ENCODE measurements around the gene OSBPL9.
"Not testable (repeated sequence)": the region's sequence is repeated elsewhere in the genome, so short reads cannot be mapped to it uniquely, and the experiment has no call there.

Gene OSBPL9

GRCh38 chr1:51610104-51610503 is 6.8 kb upstream of the OSBPL9 start:
- not testable (repeated sequence) for DNase-seq (ENCODE audit: low read depth, low spot score)

GRCh38 chr1:51610637-51611036 is 6.3 kb upstream of the OSBPL9 start:
- DNase-seq (ENCODE audit: low read depth, low spot score) = no peak

- no peak for DNase-seq (ENCODE audit: low read depth, low spot score)
Observed at GRCh38 chr1:51612447-51612961, 4.4 kb upstream of the OSBPL9 start.

GRCh38 chr1:51615780-51616291 is 1.1 kb upstream of the OSBPL9 start:
- no peak for DNase-seq (ENCODE audit: low read depth, low spot score)

GRCh38 chr1:51616490-51616889 is 402 bp upstream of the OSBPL9 start:
- no peak for DNase-seq (ENCODE audit: low read depth, low spot score)

GRCh38 chr1:51618715-51619114 is 1.8 kb downstream of the OSBPL9 start:
- no peak for DNase-seq (ENCODE audit: low read depth, low spot score)

- no peak for DNase-seq (ENCODE audit: low read depth, low spot score)
Observed at GRCh38 chr1:51620470-51620869, 3.6 kb downstream of the OSBPL9 start.

- no peak for DNase-seq (ENCODE audit: low read depth, low spot score)
Observed at GRCh38 chr1:51621161-51621560, 4.3 kb downstream of the OSBPL9 start.

GRCh38 chr1:51621841-51622454 is 5.1 kb downstream of the OSBPL9 start:
- no peak for DNase-seq (ENCODE audit: low read depth, low spot score)

GRCh38 chr1:51622455-51622913 is 5.6 kb downstream of the OSBPL9 start:
- no peak for DNase-seq (ENCODE audit: low read depth, low spot score)

GRCh38 chr1:51623025-51623424 is 6.1 kb downstream of the OSBPL9 start:
- DNase-seq (ENCODE audit: low read depth, low spot score) = no peak

GRCh38 chr1:51623450-51623849 is 6.6 kb downstream of the OSBPL9 start:
- no peak for DNase-seq (ENCODE audit: low read depth, low spot score)

- no peak for DNase-seq (ENCODE audit: low read depth, low spot score)
Observed at GRCh38 chr1:51624855-51625254, 8.0 kb downstream of the OSBPL9 start.

- no peak for DNase-seq (ENCODE audit: low read depth, low spot score)
Observed at GRCh38 chr1:51627672-51628071, 10.8 kb downstream of the OSBPL9 start.

- DNase-seq (ENCODE audit: low read depth, low spot score) = no peak
Observed at GRCh38 chr1:51628715-51629590, 12.1 kb downstream of the OSBPL9 start.

GRCh38 chr1:51629918-51630317 is 13.0 kb downstream of the OSBPL9 start:
- DNase-seq (ENCODE audit: low read depth, low spot score) = no peak

- DNase-seq (ENCODE audit: low read depth, low spot score) = no peak
Observed at GRCh38 chr1:51630393-51630792, 13.5 kb downstream of the OSBPL9 start.

GRCh38 chr1:51630922-51631321 is 14.0 kb downstream of the OSBPL9 start:
- DNase-seq (ENCODE audit: low read depth, low spot score) = no peak

- DNase-seq (ENCODE audit: low read depth, low spot score) = no peak
Observed at GRCh38 chr1:51631747-51632146, 14.9 kb downstream of the OSBPL9 start.

GRCh38 chr1:51634618-51635017 is 17.7 kb downstream of the OSBPL9 start:
- DNase-seq (ENCODE audit: low read depth, low spot score) = no peak

- no peak for DNase-seq (ENCODE audit: low read depth, low spot score)
Observed at GRCh38 chr1:51635615-51636014, 18.7 kb downstream of the OSBPL9 start.

GRCh38 chr1:51636191-51636590 is 19.3 kb downstream of the OSBPL9 start:
- no peak for DNase-seq (ENCODE audit: low read depth, low spot score)

Measured in smooth muscle cell of the brain vasculature (primary cell).